ENCODE measurements around the gene NID2. TPM values are rescaled to one million over a fixed set of nuclear protein-coding genes. Genes with fewer than 3 reads are reported as not detected.

The NID2 gene
- total and polyA plus RNA-seq, 4 donors, result 3.4 to 116 (median 7.8) TPM

DNA sequence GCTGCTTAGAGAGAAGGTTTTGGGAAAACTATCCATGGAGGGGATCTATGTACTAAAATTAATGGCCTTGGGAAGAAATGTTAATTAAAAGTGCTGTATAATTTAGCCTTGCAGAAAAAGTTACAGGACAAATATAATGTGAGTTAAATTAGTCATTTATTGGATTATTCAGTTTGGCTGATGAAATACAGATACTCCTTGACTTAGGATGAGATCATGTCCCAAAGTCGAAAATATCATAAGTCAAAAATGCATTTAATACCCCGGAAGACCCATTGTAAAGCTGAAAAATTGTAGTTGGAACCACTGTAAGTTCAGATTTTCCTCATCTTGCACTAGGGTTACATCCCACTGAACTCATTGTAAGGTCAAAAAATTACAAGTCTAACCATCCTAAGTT lies 69.8 kb downstream of the NID2 start:
- Histone ChIP-seq H3K36me3 (ENCODE audit: control insufficient read depth in 4 of 4, insufficient read depth in 4 of 4, low read length in 4 of 4) (peaks cover 9 to 46% (median 17%) of the 10 kb centered on the region in 4 donors), H3K9me3 (ENCODE audit: control insufficient read depth in 4 of 4, insufficient read depth in 3 of 4, low read length in 3 of 4) (no peaks in the 10 kb centered on the region), H3K4me3 (no peak overlapping the region), H3K4me1 (ENCODE audit: control insufficient read depth in 5 of 5, insufficient read depth in 5 of 5, low read length in 5 of 5) (peaks cover 0 to 13% (median 0%) of the 10 kb centered on the region in 5 donors), H3K27me3 (ENCODE audit: control insufficient read depth in 3 of 3, insufficient read depth in 3 of 3, low read length in 2 of 3) (no peaks in the 10 kb centered on the region), H3K27ac (ENCODE audit: low read depth in 1 of 2, low read length in 1 of 2) (no peak overlapping the region), H3K9ac (ENCODE audit: insufficient read depth in 1 of 2, low read length in 2 of 2) (peak overlapping the region in 1 of 2 donors; percentile 30)
- no peak for TF ChIP-seq CTCF (IDR thresholded peaks at IDR 0.05; ENCODE audit: control extremely low read depth, extremely low read depth)
- 87 to 91% methylated on average over 2 of the region's 2 CpGs for WGBS, 2 donors
- no peak for ATAC-seq (ENCODE audit: insufficient read depth, low FRiP score)
- DNase-seq, result no peak

GRCh38 chr14:51998348-51998747 lies 70.5 kb downstream of the NID2 start:
- no peak for DNase-seq
- Histone ChIP-seq H3K4me3 (no peak overlapping the region), H3K36me3 (ENCODE audit: control insufficient read depth in 4 of 4, insufficient read depth in 4 of 4, low read length in 4 of 4) (peaks cover 9 to 45% (median 13%) of the 10 kb centered on the region in 4 donors), H3K4me1 (ENCODE audit: control insufficient read depth in 5 of 5, insufficient read depth in 5 of 5, low read length in 5 of 5) (peaks cover 0 to 7% (median 0%) of the 10 kb centered on the region in 5 donors), H3K27ac (ENCODE audit: low read depth in 1 of 2, low read length in 1 of 2) (no peak overlapping the region), H3K9ac (ENCODE audit: insufficient read depth in 1 of 2, low read length in 2 of 2) (no peak overlapping the region), H3K27me3 (ENCODE audit: control insufficient read depth in 3 of 3, insufficient read depth in 3 of 3, low read length in 2 of 3) (no peaks in the 10 kb centered on the region), H3K9me3 (ENCODE audit: control insufficient read depth in 4 of 4, insufficient read depth in 3 of 4, low read length in 3 of 4) (no peaks in the 10 kb centered on the region)
- no peak for ATAC-seq (ENCODE audit: insufficient read depth, low FRiP score)
- no peak for TF ChIP-seq CTCF (IDR thresholded peaks at IDR 0.05; ENCODE audit: control extremely low read depth, extremely low read depth)

DNA sequence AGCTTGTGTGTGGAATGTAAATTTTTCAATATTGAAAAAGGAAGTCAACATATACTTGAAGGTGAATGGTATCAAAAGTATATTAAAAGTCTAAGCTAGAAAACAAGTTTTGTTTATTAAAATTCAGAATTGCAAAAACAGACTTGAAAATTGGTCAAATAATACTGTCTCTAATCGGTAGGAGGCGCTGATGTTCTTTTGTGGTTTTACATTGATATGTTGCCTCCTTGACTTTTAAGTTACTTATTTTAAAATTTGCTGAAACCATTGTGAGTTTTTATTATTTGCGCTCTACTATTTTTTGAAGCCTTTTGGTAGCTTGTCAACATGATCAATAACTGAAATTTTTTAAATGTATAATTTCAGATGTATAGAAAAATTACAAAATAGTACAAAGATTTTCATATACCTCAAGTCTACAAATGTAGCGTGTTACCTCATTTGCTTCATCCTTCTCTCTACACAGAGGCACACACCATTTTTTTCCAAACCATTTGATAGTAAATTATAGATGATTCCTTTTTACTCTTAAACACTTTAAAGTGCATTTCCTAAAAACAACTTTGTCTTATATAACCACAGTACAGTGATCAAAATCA lies 72.6 kb downstream of the NID2 start:
- DNase-seq, result peak in 2 of 3 donors; percentile 69 to 74
- peak; percentile 48 for TF ChIP-seq CTCF (IDR thresholded peaks at IDR 0.05; ENCODE audit: control extremely low read depth, extremely low read depth)
- Histone ChIP-seq H3K9ac (ENCODE audit: insufficient read depth in 1 of 2, low read length in 2 of 2) (no peak overlapping the region), H3K27me3 (ENCODE audit: control insufficient read depth in 3 of 3, insufficient read depth in 3 of 3, low read length in 2 of 3) (no peaks in the 10 kb centered on the region), H3K36me3 (ENCODE audit: control insufficient read depth in 4 of 4, insufficient read depth in 4 of 4, low read length in 4 of 4) (peaks cover 7 to 32% (median 12%) of the 10 kb centered on the region in 4 donors), H3K4me1 (ENCODE audit: control insufficient read depth in 5 of 5, insufficient read depth in 5 of 5, low read length in 5 of 5) (peaks cover 0 to 4% (median 0%) of the 10 kb centered on the region in 5 donors), H3K4me3 (no peak overlapping the region), H3K9me3 (ENCODE audit: control insufficient read depth in 4 of 4, insufficient read depth in 3 of 4, low read length in 3 of 4) (no peaks in the 10 kb centered on the region), H3K27ac (ENCODE audit: low read depth in 1 of 2, low read length in 1 of 2) (no peak overlapping the region)
- no peak for ATAC-seq (ENCODE audit: insufficient read depth, low FRiP score)
- 52 to 59% methylated on average over 4 of the region's 4 CpGs for WGBS, 2 donors
